NCI-H1105 (cell line): ENCODE measurements around the gene KIF22.

Source experiments
- DNase-seq: peaks from one replicate; lab custom pipeline; 2025; lab: John Stamatoyannopoulos, UW

The KIF22 gene

DNA sequence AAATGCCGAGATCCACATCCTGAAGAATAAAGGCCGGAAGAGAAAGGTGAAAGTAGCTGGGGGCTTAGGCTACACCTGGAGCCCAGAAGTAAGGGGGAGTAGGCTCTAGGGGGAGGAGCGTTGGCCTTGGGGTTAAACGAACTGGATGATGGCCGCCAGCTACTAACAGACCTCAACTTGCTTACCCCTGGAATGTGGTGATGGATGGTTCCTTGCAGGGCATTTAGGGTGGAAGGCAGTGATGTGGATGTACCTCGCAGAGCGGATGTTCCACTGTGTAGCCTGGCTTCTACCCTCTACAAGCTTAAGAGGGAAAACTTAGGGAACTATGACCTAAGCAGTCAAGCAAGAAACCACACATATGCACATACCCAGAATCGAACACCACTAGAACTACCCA is 13.5 kb downstream of the KIF22 start:
- DNase-seq: no peak

DNA sequence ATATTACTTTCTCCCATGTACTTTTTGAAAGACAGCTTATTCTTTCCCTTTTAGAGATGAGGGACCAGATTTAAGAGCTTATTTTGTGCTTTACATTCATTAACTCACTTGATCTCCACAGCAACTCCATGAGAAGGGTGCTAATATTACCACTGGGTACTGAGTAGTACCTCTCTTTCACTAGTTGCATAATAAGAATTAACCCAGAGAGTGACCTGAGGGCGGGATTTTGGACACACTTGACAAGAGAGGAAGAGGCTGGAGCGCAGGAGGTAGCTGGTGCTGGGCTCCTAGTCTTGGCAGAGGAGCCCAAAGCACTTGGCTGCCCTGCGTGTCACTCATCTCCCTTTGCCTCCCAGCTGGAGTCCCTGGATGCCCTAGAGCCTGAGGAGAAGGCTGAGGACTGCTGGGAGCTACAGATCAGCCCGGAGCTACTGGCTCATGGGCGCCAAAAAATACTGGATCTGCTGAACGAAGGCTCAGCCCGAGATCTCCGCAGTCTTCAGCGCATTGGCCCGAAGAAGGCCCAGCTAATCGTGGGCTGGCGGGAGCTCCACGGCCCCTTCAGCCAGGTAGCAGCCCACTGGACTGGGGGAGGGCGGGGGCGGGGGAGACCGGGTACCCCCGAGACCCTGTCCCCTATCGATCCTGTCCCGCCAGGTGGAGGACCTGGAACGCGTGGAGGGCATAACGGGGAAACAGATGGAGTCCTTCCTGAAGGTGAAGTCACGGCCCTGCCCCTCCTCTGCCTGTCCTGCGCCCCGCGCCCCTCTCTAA is 14.1 kb downstream of the KIF22 start:
- DNase-seq: peak; percentile 33

DNA sequence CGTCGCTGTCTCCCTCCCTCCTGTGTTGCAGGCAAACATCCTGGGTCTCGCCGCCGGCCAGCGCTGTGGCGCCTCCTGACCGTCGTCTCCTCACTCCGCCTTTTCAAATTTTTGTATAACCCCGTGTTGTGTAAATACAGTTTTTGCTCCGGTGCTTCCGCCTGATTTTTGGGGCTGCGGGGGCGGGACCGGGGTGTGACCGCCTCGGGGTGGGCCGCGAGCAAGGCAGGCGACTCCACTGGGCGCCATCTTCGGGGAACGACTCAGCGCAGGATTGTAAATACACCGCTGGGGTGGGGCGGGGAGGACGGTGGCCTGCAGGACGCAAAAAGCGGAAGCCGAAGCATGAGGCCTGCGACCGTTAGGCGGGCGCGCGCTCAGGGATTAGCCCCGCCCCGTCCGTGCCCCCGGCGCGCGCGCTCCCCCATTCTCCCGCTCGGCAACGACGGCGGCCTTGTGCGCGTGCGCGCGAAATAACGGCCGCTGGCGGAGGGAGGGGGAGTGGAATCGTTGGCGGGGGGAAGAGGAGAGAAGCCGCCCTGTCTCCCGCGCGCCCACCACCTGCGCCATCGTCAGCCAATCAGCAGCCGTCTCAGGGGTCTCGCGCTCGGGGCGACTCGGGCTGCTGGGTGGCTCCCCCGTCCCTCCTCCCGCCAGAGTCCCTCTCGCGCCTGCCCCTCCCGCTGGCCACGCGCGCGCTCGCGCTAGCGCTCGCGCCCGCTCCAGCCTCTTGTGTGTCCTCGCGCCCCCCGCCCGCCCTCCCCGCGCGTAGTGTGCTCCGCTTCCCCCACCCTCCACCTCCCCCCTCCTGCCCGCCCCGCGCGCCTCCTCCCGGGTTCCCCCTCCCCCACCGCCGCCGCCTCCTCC is 14.9 kb downstream of the KIF22 start:
- peak; percentile 99 for DNase-seq

DNA sequence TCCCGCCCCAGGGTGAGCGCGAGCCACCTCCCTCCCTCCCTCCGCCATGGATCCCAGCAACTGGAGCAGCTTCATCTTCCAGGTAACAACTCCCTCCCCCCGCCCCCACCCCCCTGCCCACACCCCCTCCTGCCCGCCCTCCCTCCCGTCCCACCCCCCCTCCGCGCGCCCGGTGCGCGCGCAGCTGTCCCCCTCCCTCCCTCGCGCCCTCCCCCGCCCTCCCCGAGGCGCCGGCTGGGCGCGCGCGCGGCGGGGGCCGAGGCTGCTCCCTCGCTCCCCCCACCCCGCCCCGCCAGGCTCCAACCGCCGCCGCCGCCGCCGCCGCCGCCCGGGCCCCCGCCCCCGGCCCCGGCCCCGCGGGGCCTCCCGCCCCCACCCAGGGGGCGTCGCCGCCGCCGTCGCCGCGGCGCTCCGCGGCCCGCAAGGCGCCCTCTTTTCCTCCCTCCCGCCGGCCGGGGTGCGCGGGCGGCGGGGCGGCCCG is 15.6 kb downstream of the KIF22 start, which contains the start of gene MAZ:
TSS of gene MAZ (plus strand) at position 431 of the 481 bp plus-strand sequence. CDS start 173 bp downstream, outside the sequence.
- DNase-seq: no peak

GRCh38 chr16:29806641-29807425 is 16.3 kb downstream of the KIF22 start:
- DNase-seq: peak; percentile 56

DNA sequence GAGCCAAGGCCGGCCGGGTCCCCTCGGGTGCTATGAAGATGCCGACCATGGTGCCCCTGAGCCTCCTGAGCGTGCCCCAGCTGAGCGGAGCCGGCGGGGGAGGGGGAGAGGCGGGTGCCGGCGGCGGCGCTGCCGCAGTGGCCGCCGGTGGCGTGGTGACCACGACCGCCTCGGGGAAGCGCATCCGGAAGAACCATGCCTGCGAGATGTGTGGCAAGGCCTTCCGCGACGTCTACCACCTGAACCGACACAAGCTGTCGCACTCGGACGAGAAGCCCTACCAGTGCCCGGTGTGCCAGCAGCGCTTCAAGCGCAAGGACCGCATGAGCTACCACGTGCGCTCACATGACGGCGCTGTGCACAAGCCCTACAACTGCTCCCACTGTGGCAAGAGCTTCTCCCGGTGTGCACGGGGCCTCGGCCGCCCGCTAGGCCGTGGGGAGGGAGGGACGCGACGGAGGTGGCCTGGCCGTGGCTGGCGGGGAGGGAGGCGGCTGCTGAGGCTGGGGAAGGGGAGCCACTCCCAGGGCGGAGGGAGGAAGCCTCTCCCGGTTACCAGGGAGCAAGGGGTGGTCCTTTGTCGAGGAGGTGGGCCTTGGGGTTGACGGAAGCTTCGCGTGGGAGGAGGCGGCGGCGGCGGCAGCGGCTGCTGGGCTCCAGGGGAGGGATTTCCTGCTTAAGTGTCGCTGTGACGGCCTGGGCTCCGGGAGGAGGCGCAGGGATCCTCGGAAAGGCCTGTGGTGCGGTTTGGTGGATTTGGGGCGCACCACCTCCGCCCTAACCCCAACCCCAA is 17.1 kb downstream of the KIF22 start:
- peak; percentile 59 for DNase-seq

DNA sequence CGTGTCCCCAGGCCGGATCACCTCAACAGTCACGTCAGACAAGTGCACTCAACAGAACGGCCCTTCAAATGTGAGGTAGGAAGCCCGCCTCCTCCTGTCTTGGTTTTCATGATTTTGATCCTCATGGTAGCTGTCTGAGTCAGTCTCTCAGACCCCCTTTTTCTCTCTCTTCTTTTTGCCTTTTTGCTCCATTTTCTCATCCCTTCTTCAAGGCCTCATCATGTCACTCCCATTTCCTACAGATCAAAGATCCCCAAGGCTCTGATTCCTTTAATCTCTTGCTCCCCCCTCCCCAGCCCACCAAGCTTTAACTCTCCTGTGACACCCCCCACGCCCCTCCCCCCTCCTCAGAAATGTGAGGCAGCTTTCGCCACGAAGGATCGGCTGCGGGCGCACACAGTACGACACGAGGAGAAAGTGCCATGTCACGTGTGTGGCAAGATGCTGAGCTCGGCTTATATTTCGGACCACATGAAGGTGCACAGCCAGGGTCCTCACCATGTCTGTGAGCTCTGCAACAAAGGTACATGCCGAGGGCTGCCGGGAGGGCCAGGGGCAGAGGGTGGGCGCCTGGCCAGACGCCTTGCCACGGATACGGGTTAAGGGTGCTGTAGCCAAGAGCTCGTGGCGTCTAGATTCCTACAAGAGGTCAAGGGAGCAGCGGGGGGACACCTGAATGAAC is 17.8 kb downstream of the KIF22 start:
- no peak for DNase-seq

GRCh38 chr16:29809031-29809747 is 18.6 kb downstream of the KIF22 start:
- no peak for DNase-seq

DNA sequence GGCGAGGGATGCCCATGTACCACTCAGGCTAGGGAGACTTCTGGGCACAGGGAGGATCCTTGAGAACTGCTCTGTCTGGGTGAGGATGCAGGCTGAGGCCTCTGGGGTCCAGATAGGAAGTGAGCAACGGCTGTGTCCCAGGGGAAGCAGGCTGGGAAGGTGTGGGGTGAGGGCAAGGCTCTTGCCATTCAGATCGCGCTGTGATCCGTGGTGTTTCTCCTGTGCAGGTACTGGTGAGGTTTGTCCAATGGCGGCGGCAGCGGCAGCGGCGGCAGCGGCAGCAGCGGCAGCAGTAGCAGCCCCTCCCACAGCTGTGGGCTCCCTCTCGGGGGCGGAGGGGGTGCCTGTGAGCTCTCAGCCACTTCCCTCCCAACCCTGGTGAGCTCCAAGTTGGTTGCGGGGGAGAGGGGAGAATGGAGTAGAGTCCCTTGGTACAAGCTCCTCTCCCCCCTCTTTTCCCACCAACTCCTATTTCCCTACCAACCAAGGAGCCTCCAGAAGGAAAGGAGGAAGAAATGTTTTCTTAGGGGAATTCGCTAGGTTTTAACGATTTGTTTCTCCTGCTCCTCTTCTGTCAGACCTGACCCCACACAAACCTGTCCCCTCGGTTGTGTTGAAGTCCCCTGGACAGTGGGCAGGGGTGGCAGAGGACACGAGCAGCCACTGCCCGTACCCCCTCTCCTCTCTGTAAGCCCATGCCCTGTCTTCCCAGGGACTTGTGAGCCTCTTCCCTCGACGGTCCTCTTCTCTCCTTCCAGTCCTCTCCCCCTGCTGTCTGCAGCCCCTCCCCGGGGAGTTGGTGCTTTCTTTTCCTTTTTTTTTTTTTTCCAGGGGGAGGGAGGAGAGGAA is 19.5 kb downstream of the KIF22 start:
- no peak for DNase-seq

- DNase-seq: no peak
Observed at GRCh38 chr16:29810699-29811169, 20.2 kb downstream of the KIF22 start.

DNA sequence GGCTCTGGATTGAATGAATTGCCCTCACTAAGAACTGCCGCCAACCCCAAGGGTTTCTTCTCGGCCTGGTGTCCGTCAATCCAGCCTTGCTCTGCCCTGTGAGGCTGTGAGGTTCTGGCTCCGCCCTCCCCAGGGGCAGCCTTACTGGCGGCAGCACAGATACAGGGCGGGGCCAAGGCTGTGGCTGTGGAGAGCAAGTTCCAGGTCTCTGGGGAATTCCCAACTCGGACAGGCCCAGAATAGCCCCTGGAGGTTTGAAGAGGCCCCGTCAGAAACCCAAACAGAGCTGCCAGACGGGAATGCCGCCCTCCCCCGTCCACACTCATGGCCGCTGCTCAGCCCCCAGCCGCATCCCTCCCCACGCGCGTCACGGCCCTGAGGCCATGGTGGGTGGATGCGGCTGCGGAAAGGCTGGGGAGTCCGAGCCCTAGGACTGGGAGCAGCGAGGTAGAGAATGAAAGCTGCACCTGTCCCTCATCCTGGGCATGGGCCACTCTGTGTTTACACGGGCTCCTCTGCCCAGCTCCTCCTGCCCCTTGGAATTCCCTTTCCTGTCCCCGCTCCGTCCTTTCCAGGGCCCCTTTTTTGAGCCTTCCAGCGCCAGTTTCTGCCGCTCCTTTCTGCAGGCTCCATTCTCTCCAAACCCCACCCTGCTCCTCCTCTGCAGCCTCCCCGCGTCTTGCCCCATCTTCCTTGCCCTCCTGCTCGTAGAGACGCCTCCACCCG is 20.8 kb downstream of the KIF22 start:
- DNase-seq: peak; percentile 90

- peak; percentile 50 for DNase-seq
Observed at GRCh38 chr16:29811896-29812665, 21.5 kb downstream of the KIF22 start, which contains the start of gene PRRT2. TSS of gene PRRT2 (plus strand) at chr16:29812193. CDS start at chr16:29813055, 862 bp downstream.

GRCh38 chr16:29812754-29813643 is 22.4 kb downstream of the KIF22 start:
- DNase-seq: no peak

GRCh38 chr16:29813644-29814562 is 23.4 kb downstream of the KIF22 start:
- no peak for DNase-seq

- no peak for DNase-seq
Observed at GRCh38 chr16:29814592-29814991, 24.0 kb downstream of the KIF22 start.
